Measurements from ENCODE around the gene TMUB1. TPM values are rescaled to one million over a fixed set of nuclear protein-coding genes. Genes with fewer than 3 reads are reported as not detected.

The TMUB1 gene
- total and polyA plus RNA-seq, 9 of the 15 experiments (the other 6 are each of a cell fraction or from before 2014, with no cell fraction given) = 0.14 to 241 (median 74.1) TPM

DNA sequence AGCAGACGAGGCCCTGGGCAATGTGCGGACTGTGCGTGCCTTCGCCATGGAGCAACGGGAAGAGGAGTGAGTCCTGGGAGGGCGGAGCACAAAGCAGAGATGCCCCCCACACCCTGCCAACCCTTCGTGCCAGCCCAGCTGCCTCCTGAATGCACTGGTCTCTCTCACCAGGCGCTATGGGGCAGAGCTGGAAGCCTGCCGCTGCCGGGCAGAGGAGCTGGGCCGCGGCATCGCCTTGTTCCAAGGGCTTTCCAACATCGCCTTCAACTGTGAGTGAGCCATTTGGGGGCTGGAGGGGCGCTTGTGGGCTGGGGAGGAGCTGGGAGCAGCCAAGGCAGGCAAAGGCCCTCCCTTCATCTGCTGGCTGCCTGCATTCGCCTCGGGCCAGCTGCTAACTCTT lies 47.4 kb downstream of the TMUB1 start:
- Histone ChIP-seq H3K9me1 (ENCODE audit: control insufficient read depth, insufficient read depth, low read length) (peaks cover 10% of the 10 kb centered on the region), H3K27ac (ENCODE audit: extremely low read depth, low read depth, low read length) (no peak overlapping the region), H3K9ac (ENCODE audit: insufficient read depth in 1 of 2, low read depth in 2 of 2, low read length in 2 of 2) (no peak overlapping the region; a peak in 1 of 4 replicates), H3K4me2 (ENCODE audit: insufficient read depth, low read length) (no peak overlapping the region), H2AFZ (ENCODE audit: low read depth, low read length) (no peak overlapping the region), H3K9me3 (replicated peaks; ENCODE audit: control insufficient read depth, insufficient read depth, low read depth, low read length) (no peaks in the 10 kb centered on the region), H3K79me2 (ENCODE audit: control insufficient read depth, insufficient read depth, low read length) (peaks cover 12% of the 10 kb centered on the region), H3K27me3 (ENCODE audit: control insufficient read depth in 2 of 2, insufficient read depth in 2 of 2, low read length in 2 of 2) (no peaks in the 10 kb centered on the region), H3K36me3 (ENCODE audit: control insufficient read depth, insufficient read depth, low read length) (peaks cover 68% of the 10 kb centered on the region; the same call in 2 of the 3 replicates), H4K20me1 (replicated peaks; ENCODE audit: control insufficient read depth, insufficient read depth, low read length) (peaks cover 10% of the 10 kb centered on the region), H3K4me1 (replicated peaks in 1 of 2; ENCODE audit: control insufficient read depth in 2 of 2, insufficient read depth in 2 of 2, low read length in 2 of 2) (peaks cover 24 to 69% of the 10 kb centered on the region in 2 experiments), H3K4me3 (no peak overlapping the region)
- ChIA-PET CTCF (ENCODE audit: low intra/inter-chr PET ratio) (no interaction called here), POLR2A (interaction anchor here (0.6 to 1.0 kb wide), 3 partner anchors 10 to 633 kb away, joined by 3 read pairs; no protein-coding TSS in a partner anchor)
- BruUV-seq (replicated peaks) = no TSS peak
- TF ChIP-seq HMG20A (CRISPR knock-in tag; conservative IDR thresholded peaks at IDR 0.05) = no peak
- 0 out of 2 replicates have a peak, but pooled peaks have one; percentile 13 for TF ChIP-seq POLR2G (IDR thresholded peaks at IDR 0.05; ENCODE audit: low read depth, low read length)
- no peak for TF ChIP-seq HSF4 (CRISPR knock-in tag; IDR thresholded peaks at IDR 0.05; ENCODE audit: borderline replicate concordance)
- TF ChIP-seq, protein P1, sequence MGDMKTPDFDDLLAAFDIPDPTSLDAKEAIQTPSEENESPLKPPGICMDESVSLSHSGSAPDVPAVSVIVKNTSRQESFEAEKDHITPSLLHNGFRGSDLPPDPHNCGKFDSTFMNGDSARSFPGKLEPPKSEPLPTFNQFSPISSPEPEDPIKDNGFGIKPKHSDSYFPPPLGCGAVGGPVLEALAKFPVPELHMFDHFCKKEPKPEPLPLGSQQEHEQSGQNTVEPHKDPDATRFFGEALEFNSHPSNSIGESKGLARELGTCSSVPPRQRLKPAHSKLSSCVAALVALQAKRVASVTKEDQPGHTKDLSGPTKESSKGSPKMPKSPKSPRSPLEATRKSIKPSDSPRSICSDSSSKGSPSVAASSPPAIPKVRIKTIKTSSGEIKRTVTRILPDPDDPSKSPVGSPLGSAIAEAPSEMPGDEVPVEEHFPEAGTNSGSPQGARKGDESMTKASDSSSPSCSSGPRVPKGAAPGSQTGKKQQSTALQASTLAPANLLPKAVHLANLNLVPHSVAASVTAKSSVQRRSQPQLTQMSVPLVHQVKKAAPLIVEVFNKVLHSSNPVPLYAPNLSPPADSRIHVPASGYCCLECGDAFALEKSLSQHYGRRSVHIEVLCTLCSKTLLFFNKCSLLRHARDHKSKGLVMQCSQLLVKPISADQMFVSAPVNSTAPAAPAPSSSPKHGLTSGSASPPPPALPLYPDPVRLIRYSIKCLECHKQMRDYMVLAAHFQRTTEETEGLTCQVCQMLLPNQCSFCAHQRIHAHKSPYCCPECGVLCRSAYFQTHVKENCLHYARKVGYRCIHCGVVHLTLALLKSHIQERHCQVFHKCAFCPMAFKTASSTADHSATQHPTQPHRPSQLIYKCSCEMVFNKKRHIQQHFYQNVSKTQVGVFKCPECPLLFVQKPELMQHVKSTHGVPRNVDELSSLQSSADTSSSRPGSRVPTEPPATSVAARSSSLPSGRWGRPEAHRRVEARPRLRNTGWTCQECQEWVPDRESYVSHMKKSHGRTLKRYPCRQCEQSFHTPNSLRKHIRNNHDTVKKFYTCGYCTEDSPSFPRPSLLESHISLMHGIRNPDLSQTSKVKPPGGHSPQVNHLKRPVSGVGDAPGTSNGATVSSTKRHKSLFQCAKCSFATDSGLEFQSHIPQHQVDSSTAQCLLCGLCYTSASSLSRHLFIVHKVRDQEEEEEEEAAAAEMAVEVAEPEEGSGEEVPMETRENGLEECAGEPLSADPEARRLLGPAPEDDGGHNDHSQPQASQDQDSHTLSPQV (IDR thresholded peaks at IDR 0.05) = no peak
- no peak for TF ChIP-seq TEAD4 (IDR thresholded peaks at IDR 0.05; ENCODE audit: low read length)
- TF ChIP-seq TEAD4 (CRISPR knock-in tag; IDR thresholded peaks at IDR 0.05; ENCODE audit: borderline replicate concordance) = no peak
- no peak for DNase-seq (ENCODE audit: extremely low read depth in 1 of 4, low spot score in 3 of 4)
- WGBS (ENCODE audit: insufficient coverage, low coverage, missing lambda C conversion rate) = 90% methylated on average over 17 of the region's 17 CpGs
- intact Hi-C loops (cut with micrococcal nuclease) = no loop called here
- no peak for ATAC-seq
- FAIRE-seq = no peak
- in situ Hi-C loops (cut with MboI) = no loop called here

All from K562 (cell line).